C1 segment of cervical spinal cord (tissue), 14 donors: ENCODE results near the gene SLCO1A2.

ENCODE experiments used
- DNase-seq, 14 donors: peaks; one replicate each; lab custom pipeline; 2025; lab: John Stamatoyannopoulos, UW

The SLCO1A2 gene

GRCh38 chr12:21330682-21331253, 3.9 kb downstream of the SLCO1A2 start:
- no peak for DNase-seq

GRCh38 chr12:21328578-21328977, 6.1 kb downstream of the SLCO1A2 start:
- DNase-seq = no peak

- peak in 2 of 14 donors; percentile 15 to 27 for DNase-seq
Observed at GRCh38 chr12:21324551-21324950, 10.2 kb downstream of the SLCO1A2 start.

GRCh38 chr12:21323736-21324135, 11.0 kb downstream of the SLCO1A2 start:
- peak in 2 of 14 donors; percentile 26 to 31 for DNase-seq

GRCh38 chr12:21308785-21309184, 25.9 kb downstream of the SLCO1A2 start:
- DNase-seq = peak in 1 of 14 donors; percentile 38

GRCh38 chr12:21305661-21306060, 29.1 kb downstream of the SLCO1A2 start:
- DNase-seq = no peak

GRCh38 chr12:21300632-21301031, 34.1 kb downstream of the SLCO1A2 start:
- DNase-seq = no peak

GRCh38 chr12:21296751-21297406, 37.8 kb downstream of the SLCO1A2 start:
- DNase-seq = no peak

GRCh38 chr12:21296348-21296747, 38.4 kb downstream of the SLCO1A2 start:
- DNase-seq = no peak

- DNase-seq = no peak
Observed at GRCh38 chr12:21294176-21294575, 40.5 kb downstream of the SLCO1A2 start.

GRCh38 chr12:21292111-21292510, 42.6 kb downstream of the SLCO1A2 start:
- DNase-seq = no peak

- DNase-seq = no peak
Observed at GRCh38 chr12:21289698-21290097, 45.0 kb downstream of the SLCO1A2 start.

- DNase-seq = no peak
Observed at GRCh38 chr12:21276826-21277225, 57.9 kb downstream of the SLCO1A2 start.

- DNase-seq = no peak
Observed at GRCh38 chr12:21265932-21266331, 68.8 kb downstream of the SLCO1A2 start.

- no peak for DNase-seq
Observed at GRCh38 chr12:21264232-21264631, 70.5 kb downstream of the SLCO1A2 start.

GRCh38 chr12:21257172-21257571, 77.5 kb downstream of the SLCO1A2 start:
- no peak for DNase-seq

GRCh38 chr12:21252070-21252469, 82.6 kb downstream of the SLCO1A2 start:
- DNase-seq = no peak

GRCh38 chr12:21248679-21249078, 86.0 kb downstream of the SLCO1A2 start:
- no peak for DNase-seq

GRCh38 chr12:21239866-21240265, 94.9 kb downstream of the SLCO1A2 start:
- DNase-seq = no peak

- no peak for DNase-seq
Observed at GRCh38 chr12:21234395-21234794, 100.3 kb downstream of the SLCO1A2 start.

- no peak for DNase-seq
Observed at GRCh38 chr12:21223930-21224329, 110.8 kb downstream of the SLCO1A2 start.

GRCh38 chr12:21221778-21222177, 112.9 kb downstream of the SLCO1A2 start:
- no peak for DNase-seq

- DNase-seq = no peak
Observed at GRCh38 chr12:21221072-21221471, 113.6 kb downstream of the SLCO1A2 start.

- DNase-seq = no peak
Observed at GRCh38 chr12:21220266-21220665, 114.5 kb downstream of the SLCO1A2 start.
